SK-N-SH (cell line): ENCODE data around the gene ANO2. TPM values are rescaled to one million over a fixed set of nuclear protein-coding genes. Genes with fewer than 3 reads are reported as not detected.

Experiments
- CTCF ChIA-PET: fragments of 300-600, 350-600 bp; formaldehyde crosslinking; extraction: SDS; loops from one replicate; lab custom pipeline; 2021; lab: Yijun Ruan, JAX
- POLR2A ChIA-PET: fragments of 350-600 bp; sonication (Branson Sonifier 250); formaldehyde crosslinking; extraction: SDS; loops from one replicate; lab custom pipeline; 2020; ENCODE audit warnings: antibody characterized with exemption, inconsistent platforms; lab: Yijun Ruan, JAX
- DNase-seq: peaks from one replicate; pipeline ENCODE4 v3.0.0; 2012
- H2AFZ ChIP-seq: fragments of 200-600 bp; sonication (generic); 2 replicates; pipeline ENCODE4 v1.8.1; 2016; ENCODE audit warnings: antibody characterized with exemption, mild to moderate bottlenecking, low read depth
- H3F3A ChIP-seq: fragments of 200-600 bp; sonication (generic); replicated peaks from 2 replicates; pipeline ENCODE3; 2016; ENCODE audit warnings: antibody characterized with exemption, mild to moderate bottlenecking; ENCODE audit not compliant: insufficient read depth
- H3K27ac ChIP-seq, 2 experiments: fragments of 200-500 bp in 1 of 2; fragments of 200-600 bp in 1 of 2; sonication (Bioruptor generic) in 1 of 2; sonication (generic), shearing (Covaris generic) in 1 of 2; 2 replicates each; pipeline versions ENCODE4 v1.5.1 to v1.6.1; 2014 to 2016; ENCODE audit warnings: low read depth in 2 of 2, inconsistent platforms in 1 of 2, low read length in 1 of 2, mild to moderate bottlenecking in 1 of 2, mixed read lengths in 1 of 2
- H3K27me3 ChIP-seq: fragments of 200-600 bp; sonication (generic), shearing (Covaris generic); 2 replicates; pipeline ENCODE4 v1.6.1; 2016; ENCODE audit warnings: mixed run types; ENCODE audit not compliant: insufficient read depth
- H3K36me3 ChIP-seq, 2 experiments: fragments of 200-500 bp in 1 of 2; fragments of 200-600 bp in 1 of 2; sonication (Bioruptor generic) in 1 of 2; sonication (generic) in 1 of 2; replicated peaks in 1 of 2; 2 replicates each; pipeline versions ENCODE3 to v1.5.1; 2014 to 2016; ENCODE audit warnings: low read length in 1 of 2, mild to moderate bottlenecking in 1 of 2; ENCODE audit not compliant: insufficient read depth in 2 of 2, control insufficient read depth in 1 of 2
- H3K4me1 ChIP-seq, 2 experiments: fragments of 200-500 bp in 1 of 2; fragments of 200-600 bp in 1 of 2; sonication (Bioruptor generic) in 1 of 2; sonication (generic), shearing (Covaris generic) in 1 of 2; 2 replicates each; pipeline versions ENCODE4 v1.5.1 to v1.6.1; 2014 to 2016; ENCODE audit warnings: low read depth in 1 of 2, low read length in 1 of 2, mixed run types in 1 of 2; ENCODE audit not compliant: insufficient read depth in 2 of 2, control insufficient read depth in 1 of 2
- H3K4me2 ChIP-seq: fragments of 200-600 bp; sonication (generic), shearing (Covaris generic); 2 replicates; pipeline ENCODE4 v1.6.1; 2017; ENCODE audit warnings: mixed run types
- H3K4me3 ChIP-seq, 2 experiments: fragments of 200-500 bp in 1 of 2; fragments of 200-600 bp in 1 of 2; sonication (Bioruptor generic) in 1 of 2; sonication (generic), shearing (Covaris generic) in 1 of 2; 2 replicates each; pipeline versions ENCODE4 v1.5.1 to v1.8.1; 2014 to 2016; ENCODE audit warnings: low read depth in 2 of 2, inconsistent platforms in 1 of 2, low read length in 1 of 2, mild to moderate bottlenecking in 1 of 2, mixed read lengths in 1 of 2, moderate library complexity in 1 of 2
- H3K79me2 ChIP-seq: fragments of 200-600 bp; sonication (generic); 2 replicates; pipeline ENCODE4 v1.8.1; 2017; ENCODE audit warnings: mild to moderate bottlenecking; ENCODE audit not compliant: insufficient read depth
- H3K9ac ChIP-seq: fragments of 200-600 bp; sonication (generic); 2 replicates; pipeline ENCODE4 v1.6.1; 2017; ENCODE audit warnings: mixed run types
- H3K9me2 ChIP-seq: fragments of 200-600 bp; sonication (generic); 2 replicates; pipeline ENCODE4 v1.6.1; 2017; ENCODE audit warnings: mixed run types
- H3K9me3 ChIP-seq: fragments of 200-600 bp; sonication (generic); 2 replicates; pipeline ENCODE4 v1.6.1; 2017; ENCODE audit warnings: mixed run types, mild to moderate bottlenecking, moderate library complexity
- H4K20me1 ChIP-seq: fragments of 200-600 bp; sonication (generic); 2 replicates; pipeline ENCODE4 v1.6.1; 2017; ENCODE audit warnings: mild to moderate bottlenecking, mixed run types; ENCODE audit not compliant: insufficient read depth
- CTCF ChIP-seq: fragments of 200-600 bp; sonication (generic); IDR thresholded peaks from 2 replicates; pipeline ENCODE4 v1.6.1; 2017; ENCODE audit warnings: antibody characterized with exemption, mild to moderate bottlenecking, moderate library complexity
- ELF1 ChIP-seq: IDR thresholded peaks from 2 replicates; pipeline ENCODE4 v1.4.0; 2012
- GABPA ChIP-seq: IDR thresholded peaks from 2 replicates; pipeline ENCODE4 v1.4.0; 2012; ENCODE audit warnings: low read depth, mild to moderate bottlenecking
- MAX ChIP-seq: IDR thresholded peaks from 2 replicates; pipeline ENCODE4 v1.4.0; 2012; ENCODE audit warnings: low read depth
- MEF2A ChIP-seq: IDR thresholded peaks from 2 replicates; pipeline ENCODE4 v1.4.0; 2012; ENCODE audit warnings: low read depth, borderline replicate concordance
- RAD21 ChIP-seq: IDR thresholded peaks from 2 replicates; pipeline ENCODE4 v1.6.1; 2012; ENCODE audit warnings: mild to moderate bottlenecking, low read length
- REST ChIP-seq: IDR thresholded peaks from 2 replicates; pipeline ENCODE4 v1.6.1; 2012; ENCODE audit warnings: mild to moderate bottlenecking, low read depth, low read length, moderate library complexity
- RXRA ChIP-seq: IDR thresholded peaks from 2 replicates; pipeline ENCODE4 v1.4.0; 2012; ENCODE audit warnings: low read depth, mild to moderate bottlenecking, borderline replicate concordance
- SIN3A ChIP-seq: IDR thresholded peaks from 2 replicates; pipeline ENCODE4 v1.6.1; 2012; ENCODE audit warnings: low read depth, mild to moderate bottlenecking, low read length, moderate library complexity, borderline replicate concordance
- SMC3 ChIP-seq: IDR thresholded peaks from 2 replicates; pipeline ENCODE4 v1.6.1; 2012; ENCODE audit warnings: low read depth, low read length, improper control_type of control experiment
- TAF1 ChIP-seq: IDR thresholded peaks from 2 replicates; pipeline ENCODE4 v1.6.1; 2012; ENCODE audit warnings: low read depth, mild to moderate bottlenecking, low read length, moderate library complexity, borderline replicate concordance
- TCF12 ChIP-seq: IDR thresholded peaks from 2 replicates; pipeline ENCODE4 v1.4.0; 2012
- TEAD4 ChIP-seq: IDR thresholded peaks from 2 replicates; pipeline ENCODE4 v1.4.0; 2012; ENCODE audit warnings: mild to moderate bottlenecking, borderline replicate concordance; ENCODE audit not compliant: insufficient read depth
- USF1 ChIP-seq: IDR thresholded peaks from 2 replicates; pipeline ENCODE4 v1.4.0; 2012; ENCODE audit warnings: low read depth, borderline replicate concordance
- whole genome bisulfite sequencing: methylation state at CpG from one replicate; pipeline ENCODE4 v1.1.6; 2017; ENCODE audit warnings: low lambda C conversion rate; 5-methylcytosine and 5-hydroxymethylcytosine counted together
- polyA plus RNA-seq, 3 experiments: library from polyadenylated mRNA; depleted of rRNA; stranded (reverse); fragments of >200 nt; gene quantifications; 2 replicates each; pipeline ENCODE4 v1.2.3, GENCODE V29; 2012

Gene ANO2
- polyA plus RNA-seq, 1 of the 3 experiments (the other 2 are of a cell fraction), result not detected

GRCh38 chr12:5989621-5990020, 44.6 kb upstream of the ANO2 start (continued):
- TF ChIP-seq REST, result no peak
- TF ChIP-seq SMC3, result no peak
- no peak for TF ChIP-seq RAD21
- TF ChIP-seq ELF1, result no peak
- TF ChIP-seq, all 33 proteins: peak for 0

- 2% methylated on average over 10 of the region's 10 CpGs for WGBS
- no peaks in the 10 kb centered on the region for H3K36me3 ChIP-seq
- no peaks in the 10 kb centered on the region for H3K9me2 ChIP-seq
- no peak overlapping the region for H3K27ac ChIP-seq
- DNase-seq, result peak; percentile 85
- ChIA-PET CTCF (interaction anchor here (0.6 to 9.0 kb wide), 61 partner anchors 9 to 1681 kb away, joined by 3 to 334 read pairs (median 5); partner anchors contain the start of genes CD27 and CD9), POLR2A (no interaction called here)
- H3K27me3 ChIP-seq, result no peaks in the 10 kb centered on the region; the same call in 1 of the 2 replicates
- peak overlapping the region in 1 of 2 experiments; percentile 52; a peak in 1 of 4 replicates for H3K4me3 ChIP-seq
- H3K4me1 ChIP-seq, result peaks cover 0 to 3% of the 10 kb centered on the region in 2 experiments; a peak in 1 of 4 replicates
- H4K20me1 ChIP-seq, result no peaks in the 10 kb centered on the region
- H3K9me3 ChIP-seq, result no peaks in the 10 kb centered on the region
- H3K9ac ChIP-seq, result no peak overlapping the region
- H3K79me2 ChIP-seq, result no peaks in the 10 kb centered on the region
- TF ChIP-seq RAD21 (peak; percentile 94), GABPA (no peak), CTCF (peak; percentile 97), SMC3 (peak; percentile 96)
- H2AFZ ChIP-seq, result no peak overlapping the region; the same call in 1 of the 2 replicates
- no peak overlapping the region for H3K4me2 ChIP-seq
- H3F3A ChIP-seq, result no peaks in the 10 kb centered on the region
Observed at GRCh38 chr12:5988659-5989116, 43.6 kb upstream of the ANO2 start.

- Histone ChIP-seq H3K27me3 (no peaks in the 10 kb centered on the region; the same call in 1 of the 2 replicates), H2AFZ (no peak overlapping the region), H3K27ac (no peak overlapping the region), H3F3A (no peaks in the 10 kb centered on the region), H3K4me3 (no peak overlapping the region), H3K9me2 (no peaks in the 10 kb centered on the region), H4K20me1 (no peaks in the 10 kb centered on the region), H3K4me1 (peaks cover 0 to 3% of the 10 kb centered on the region in 2 experiments; a peak in 1 of 4 replicates), H3K36me3 (no peaks in the 10 kb centered on the region), H3K79me2 (no peaks in the 10 kb centered on the region), H3K9me3 (no peaks in the 10 kb centered on the region), H3K4me2 (no peak overlapping the region), H3K9ac (no peak overlapping the region)
- POLR2A ChIA-PET, result interaction anchor here (0.7 kb wide), 1 partner anchor 167 kb away, joined by 3 read pairs; no protein-coding TSS in a partner anchor
- whole genome bisulfite sequencing, result 46% methylated on average over 10 of the region's 10 CpGs
- DNase-seq, result no peak
- CTCF ChIA-PET, result interaction anchor here (0.6 to 9.0 kb wide), 58 partner anchors 8 to 951 kb away, joined by 3 to 334 read pairs (median 5); partner anchors contain the start of genes CD27 and CD9
- no peak for TF ChIP-seq MEF2A
- TF ChIP-seq USF1, result no peak
- TF ChIP-seq REST, result no peak
- no peak for TF ChIP-seq TAF1
- no peak for TF ChIP-seq SMC3
- TF ChIP-seq SIN3A, result no peak
- TF ChIP-seq RXRA, result no peak
- TF ChIP-seq RAD21, result no peak
- no peak for TF ChIP-seq TEAD4
- no peak for TF ChIP-seq TCF12
- no peak for TF ChIP-seq MAX
Observed at GRCh38 chr12:5988088-5988487, 43.0 kb upstream of the ANO2 start.
